Measurements from ENCODE around the gene FNDC3A.
"Not testable (repeated sequence)": the region's sequence is repeated elsewhere in the genome, so short reads cannot be mapped to it uniquely, and the experiment has no call there.

The FNDC3A gene

DNA sequence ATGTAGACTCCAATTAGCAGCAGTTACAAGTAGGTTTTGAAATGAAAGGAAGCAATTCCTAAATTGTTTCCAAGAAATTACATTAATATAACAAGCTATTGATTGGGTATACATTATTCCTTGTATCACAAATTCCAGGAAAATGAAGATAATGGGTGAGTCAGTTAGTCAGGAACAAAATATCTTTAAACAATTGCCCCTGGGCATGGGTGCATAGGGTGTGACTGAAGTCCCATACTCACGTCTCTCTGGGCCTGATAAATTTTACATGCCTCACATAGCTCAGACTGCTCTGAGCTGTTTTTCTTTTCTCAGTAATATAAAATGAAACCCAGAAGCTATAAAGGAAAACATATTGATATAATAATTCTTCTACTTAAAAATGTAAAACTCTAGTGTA is 87.8 kb downstream of the FNDC3A start:
- H3K27ac ChIP-seq (ENCODE audit: low read depth, low read length), result no peak overlapping the region

DNA sequence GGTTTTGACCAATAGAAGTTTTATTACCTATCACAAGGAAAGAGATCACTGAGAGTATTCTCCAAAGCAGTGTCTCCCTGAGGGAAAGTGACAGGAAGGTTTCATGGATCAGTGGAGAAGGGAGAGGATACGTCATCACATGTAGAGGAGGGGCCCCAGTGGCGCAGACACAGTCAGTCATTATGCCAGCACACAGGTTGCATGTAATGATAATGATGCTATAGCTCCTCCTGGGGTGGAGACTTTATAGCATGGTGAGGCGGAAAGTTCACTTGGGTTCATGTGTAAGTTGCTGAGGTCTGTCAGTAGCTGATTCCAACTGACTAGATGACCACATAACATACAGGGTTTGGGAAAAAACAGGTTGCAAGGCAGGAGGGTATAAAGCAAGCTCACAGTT is 88.8 kb downstream of the FNDC3A start:
- Histone ChIP-seq H3K79me2 (ENCODE audit: insufficient read depth, low read length) (no peaks in the 10 kb centered on the region), H3K9ac (ENCODE audit: low read length) (no peak overlapping the region), H3K4me3 (ENCODE audit: insufficient read depth, low read length, poor library complexity, severe bottlenecking) (no peak overlapping the region), H3K27me3 (ENCODE audit: low read length) (no peaks in the 10 kb centered on the region), H3K9me2 (replicated peaks; ENCODE audit: insufficient read depth, low read length) (no peaks in the 10 kb centered on the region), H2AFZ (ENCODE audit: low read depth, low read length, severe bottlenecking) (no peak overlapping the region), H3K27ac (ENCODE audit: low read depth, low read length) (no peak overlapping the region), H3K36me3 (ENCODE audit: low read length) (no peaks in the 10 kb centered on the region), H3K9me3 (ENCODE audit: insufficient read depth, low read length) (no peaks in the 10 kb centered on the region), H4K20me1 (ENCODE audit: low read depth, low read length) (no peaks in the 10 kb centered on the region), H3K4me2 (ENCODE audit: low read depth, low read length, poor library complexity, severe bottlenecking) (no peak overlapping the region), H3F3A (ENCODE audit: insufficient read depth) (no peaks in the 10 kb centered on the region)
- TF ChIP-seq, protein P1, sequence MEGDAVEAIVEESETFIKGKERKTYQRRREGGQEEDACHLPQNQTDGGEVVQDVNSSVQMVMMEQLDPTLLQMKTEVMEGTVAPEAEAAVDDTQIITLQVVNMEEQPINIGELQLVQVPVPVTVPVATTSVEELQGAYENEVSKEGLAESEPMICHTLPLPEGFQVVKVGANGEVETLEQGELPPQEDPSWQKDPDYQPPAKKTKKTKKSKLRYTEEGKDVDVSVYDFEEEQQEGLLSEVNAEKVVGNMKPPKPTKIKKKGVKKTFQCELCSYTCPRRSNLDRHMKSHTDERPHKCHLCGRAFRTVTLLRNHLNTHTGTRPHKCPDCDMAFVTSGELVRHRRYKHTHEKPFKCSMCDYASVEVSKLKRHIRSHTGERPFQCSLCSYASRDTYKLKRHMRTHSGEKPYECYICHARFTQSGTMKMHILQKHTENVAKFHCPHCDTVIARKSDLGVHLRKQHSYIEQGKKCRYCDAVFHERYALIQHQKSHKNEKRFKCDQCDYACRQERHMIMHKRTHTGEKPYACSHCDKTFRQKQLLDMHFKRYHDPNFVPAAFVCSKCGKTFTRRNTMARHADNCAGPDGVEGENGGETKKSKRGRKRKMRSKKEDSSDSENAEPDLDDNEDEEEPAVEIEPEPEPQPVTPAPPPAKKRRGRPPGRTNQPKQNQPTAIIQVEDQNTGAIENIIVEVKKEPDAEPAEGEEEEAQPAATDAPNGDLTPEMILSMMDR (IDR thresholded peaks at IDR 0.05; ENCODE audit: insufficient read depth, low read length, poor library complexity, severe bottlenecking), result no peak
- no peak for TF ChIP-seq EZH2phosphoT487 (conservative IDR thresholded peaks at IDR 0.05; ENCODE audit: low read length)

More for the DNA sequence above, 87.8 kb downstream of the FNDC3A start:
- H3K9me2 ChIP-seq (replicated peaks; ENCODE audit: insufficient read depth, low read length), result no peaks in the 10 kb centered on the region
- H2AFZ ChIP-seq (ENCODE audit: low read depth, low read length, severe bottlenecking), result no peak overlapping the region
- no peaks in the 10 kb centered on the region for H3K36me3 ChIP-seq (ENCODE audit: low read length)
- H3K4me2 ChIP-seq (ENCODE audit: low read depth, low read length, poor library complexity, severe bottlenecking), result no peak overlapping the region
- no peaks in the 10 kb centered on the region for H4K20me1 ChIP-seq (ENCODE audit: low read depth, low read length)
- H3K9me3 ChIP-seq (ENCODE audit: insufficient read depth, low read length), result no peaks in the 10 kb centered on the region
- no peaks in the 10 kb centered on the region for H3F3A ChIP-seq (ENCODE audit: insufficient read depth)
- H3K4me3 ChIP-seq (ENCODE audit: insufficient read depth, low read length, poor library complexity, severe bottlenecking), result no peak overlapping the region
- TF ChIP-seq, protein P1 (IDR thresholded peaks at IDR 0.05; ENCODE audit: insufficient read depth, low read length, poor library complexity, severe bottlenecking), result no peak
- no peak for TF ChIP-seq EZH2phosphoT487 (conservative IDR thresholded peaks at IDR 0.05; ENCODE audit: low read length)
- no peaks in the 10 kb centered on the region for H3K27me3 ChIP-seq (ENCODE audit: low read length)
- no peaks in the 10 kb centered on the region for H3K79me2 ChIP-seq (ENCODE audit: insufficient read depth, low read length)
- H3K9ac ChIP-seq (ENCODE audit: low read length), result no peak overlapping the region

DNA sequence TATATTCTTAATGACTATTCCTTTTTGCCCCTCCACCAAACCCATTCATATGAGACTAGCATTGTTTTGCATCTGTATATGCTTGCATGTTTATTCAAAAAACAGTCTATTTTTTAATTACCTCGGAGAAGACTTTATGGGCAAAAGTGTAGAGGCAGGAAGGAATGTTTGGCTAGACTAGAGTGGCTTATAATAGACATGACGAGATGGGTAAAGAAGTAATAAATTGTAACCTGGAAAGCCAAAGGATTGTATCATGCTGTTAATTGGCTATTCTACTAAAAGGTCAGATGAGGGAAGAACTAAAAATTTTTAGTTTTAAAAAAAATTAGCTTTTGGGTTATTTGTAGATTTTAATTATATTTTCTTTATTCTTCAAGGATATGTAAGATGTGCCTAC is 91.1 kb downstream of the FNDC3A start:
- Histone ChIP-seq H3K4me2 (ENCODE audit: low read depth, low read length, poor library complexity, severe bottlenecking) (no peak overlapping the region), H3K79me2 (ENCODE audit: insufficient read depth, low read length) (no peaks in the 10 kb centered on the region)

DNA sequence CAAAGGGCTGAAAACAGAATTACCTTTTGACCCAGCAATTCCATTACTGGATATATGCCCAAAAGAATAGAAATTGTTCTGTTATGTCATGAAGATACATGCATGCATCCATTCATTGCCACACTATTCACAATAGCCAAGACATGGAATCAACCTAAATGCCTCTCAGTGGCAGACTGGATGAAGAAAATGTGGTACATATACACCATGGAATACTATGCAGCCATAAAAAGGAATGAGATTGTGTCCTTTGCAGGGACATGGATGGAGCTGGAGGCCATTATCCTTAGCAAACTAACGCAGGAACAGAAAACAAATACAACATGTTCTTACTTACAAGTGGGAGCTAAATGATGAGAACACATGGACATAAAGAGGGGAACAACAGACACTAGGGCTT is 92.8 kb downstream of the FNDC3A start:
- not testable (repeated sequence) for H3K4me2 ChIP-seq (ENCODE audit: low read depth, low read length, poor library complexity, severe bottlenecking); H3K79me2 ChIP-seq (ENCODE audit: insufficient read depth, low read length); H3K9me3 ChIP-seq (ENCODE audit: insufficient read depth, low read length); H3F3A ChIP-seq (ENCODE audit: insufficient read depth); H3K9me2 ChIP-seq (replicated peaks; ENCODE audit: insufficient read depth, low read length); H3K27me3 ChIP-seq (ENCODE audit: low read length); H3K9ac ChIP-seq (ENCODE audit: low read length); H4K20me1 ChIP-seq (ENCODE audit: low read depth, low read length); H3K4me3 ChIP-seq (ENCODE audit: insufficient read depth, low read length, poor library complexity, severe bottlenecking); H3K36me3 ChIP-seq (ENCODE audit: low read length); H3K27ac ChIP-seq (ENCODE audit: low read depth, low read length); H2AFZ ChIP-seq (ENCODE audit: low read depth, low read length, severe bottlenecking)

More for the DNA sequence above, 91.1 kb downstream of the FNDC3A start:
- Histone ChIP-seq H4K20me1 (ENCODE audit: low read depth, low read length) (no peaks in the 10 kb centered on the region), H3K36me3 (ENCODE audit: low read length) (no peaks in the 10 kb centered on the region), H3K27ac (ENCODE audit: low read depth, low read length) (no peak overlapping the region), H3K9ac (ENCODE audit: low read length) (no peak overlapping the region), H3K9me2 (replicated peaks; ENCODE audit: insufficient read depth, low read length) (no peaks in the 10 kb centered on the region), H3K4me3 (ENCODE audit: insufficient read depth, low read length, poor library complexity, severe bottlenecking) (no peak overlapping the region), H3K27me3 (ENCODE audit: low read length) (no peaks in the 10 kb centered on the region), H3F3A (ENCODE audit: insufficient read depth) (no peaks in the 10 kb centered on the region), H2AFZ (ENCODE audit: low read depth, low read length, severe bottlenecking) (no peak overlapping the region), H3K9me3 (ENCODE audit: insufficient read depth, low read length) (no peaks in the 10 kb centered on the region)
- TF ChIP-seq, protein P1 (IDR thresholded peaks at IDR 0.05; ENCODE audit: insufficient read depth, low read length, poor library complexity, severe bottlenecking), result no peak
- no peak for TF ChIP-seq EZH2phosphoT487 (conservative IDR thresholded peaks at IDR 0.05; ENCODE audit: low read length)

DNA sequence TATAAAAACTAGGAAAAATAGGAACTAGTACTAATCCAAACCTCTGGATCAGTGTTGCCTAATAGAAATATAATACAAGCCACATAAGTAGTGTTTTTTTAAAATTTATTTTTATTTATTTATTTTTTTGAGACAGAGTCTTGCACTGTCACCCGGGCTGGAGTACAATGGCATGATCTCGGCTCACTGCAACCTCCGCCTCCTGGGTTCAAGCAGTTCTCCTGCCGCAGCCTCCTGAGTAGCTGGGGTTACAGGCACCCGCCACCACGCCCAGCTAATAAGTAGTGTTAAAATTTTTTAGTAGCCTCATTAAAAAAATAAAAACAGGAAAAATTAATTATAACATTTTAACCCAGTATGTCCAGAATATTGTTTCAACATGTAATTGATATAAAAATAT is 94.3 kb downstream of the FNDC3A start:
- not testable (repeated sequence) for H3K27me3 ChIP-seq (ENCODE audit: low read length); H3K36me3 ChIP-seq (ENCODE audit: low read length); H3K4me2 ChIP-seq (ENCODE audit: low read depth, low read length, poor library complexity, severe bottlenecking); H3K4me3 ChIP-seq (ENCODE audit: insufficient read depth, low read length, poor library complexity, severe bottlenecking); H3K27ac ChIP-seq (ENCODE audit: low read depth, low read length); H2AFZ ChIP-seq (ENCODE audit: low read depth, low read length, severe bottlenecking); H3K9me2 ChIP-seq (replicated peaks; ENCODE audit: insufficient read depth, low read length); H3K9me3 ChIP-seq (ENCODE audit: insufficient read depth, low read length); H4K20me1 ChIP-seq (ENCODE audit: low read depth, low read length); H3K9ac ChIP-seq (ENCODE audit: low read length); H3K79me2 ChIP-seq (ENCODE audit: insufficient read depth, low read length); H3F3A ChIP-seq (ENCODE audit: insufficient read depth)
